ENCODE measurements around the gene TAC4.

TAC4 gene

GRCh38 chr17:49882434-49882833 is 34.6 kb upstream of the TAC4 start:
- Histone ChIP-seq H3K4me3 (replicated peaks; ENCODE audit: insufficient read depth, low read length) (no peak overlapping the region), H3K27ac (replicated peaks) (no peak overlapping the region), H3K27me3 (ENCODE audit: insufficient read depth, poor library complexity, severe bottlenecking) (peaks cover 41% of the 10 kb centered on the region)
- no peak for TF ChIP-seq GABPA (IDR thresholded peaks at IDR 0.05; ENCODE audit: low read depth)
- TF ChIP-seq REST (IDR thresholded peaks at IDR 0.05; ENCODE audit: insufficient replicate concordance, low read depth) = no peak
- TF ChIP-seq CTCF (IDR thresholded peaks at IDR 0.05; ENCODE audit: insufficient read depth, low read length) = no peak
- TF ChIP-seq SPI1 (IDR thresholded peaks at IDR 0.05; ENCODE audit: borderline replicate concordance, low read depth) = no peak
- no peak for TF ChIP-seq POLR2AphosphoS5 (IDR thresholded peaks at IDR 0.05; ENCODE audit: low read depth)
- no peak for DNase-seq (ENCODE audit: low read depth in 1 of 2, low spot score in 1 of 2)

GRCh38 chr17:49881054-49881402 is 33.2 kb upstream of the TAC4 start:
- H3K4me3 ChIP-seq (replicated peaks; ENCODE audit: insufficient read depth, low read length) = no peak overlapping the region
- H3K27me3 ChIP-seq (ENCODE audit: insufficient read depth, poor library complexity, severe bottlenecking) = peaks cover 44% of the 10 kb centered on the region
- no peak overlapping the region for H3K27ac ChIP-seq (replicated peaks)
- TF ChIP-seq SPI1 (IDR thresholded peaks at IDR 0.05; ENCODE audit: borderline replicate concordance, low read depth) = no peak
- TF ChIP-seq GABPA (IDR thresholded peaks at IDR 0.05; ENCODE audit: low read depth) = no peak
- no peak for TF ChIP-seq REST (IDR thresholded peaks at IDR 0.05; ENCODE audit: insufficient replicate concordance, low read depth)
- TF ChIP-seq POLR2AphosphoS5 (IDR thresholded peaks at IDR 0.05; ENCODE audit: low read depth) = no peak
- no peak for TF ChIP-seq CTCF (IDR thresholded peaks at IDR 0.05; ENCODE audit: insufficient read depth, low read length)
- DNase-seq (ENCODE audit: low read depth in 1 of 2, low spot score in 1 of 2) = no peak

GRCh38 chr17:49880291-49881053 is 32.6 kb upstream of the TAC4 start:
- H3K4me3 ChIP-seq (replicated peaks; ENCODE audit: insufficient read depth, low read length) = no peak overlapping the region
- H3K27me3 ChIP-seq (ENCODE audit: insufficient read depth, poor library complexity, severe bottlenecking) = peaks cover 47% of the 10 kb centered on the region
- TF ChIP-seq SPI1 (IDR thresholded peaks at IDR 0.05; ENCODE audit: borderline replicate concordance, low read depth) (no peak), CTCF (IDR thresholded peaks at IDR 0.05; ENCODE audit: insufficient read depth, low read length) (peak; percentile 81)
- DNase-seq (ENCODE audit: low read depth in 1 of 2, low spot score in 1 of 2) = peak; percentile 24 to 66
- H3K27ac ChIP-seq (replicated peaks) = no peak overlapping the region

Data from HL-60 (cell line).